C4-2B (cell line): ENCODE data around the gene KCTD11.

Experiments used
- ZFX ChIP-seq: fragments of 450-650 bp; IDR thresholded peaks from 2 replicates; pipeline ENCODE4 v1.6.1; 2017
- TF ChIP-seq, protein P1 (sequence below): fragments of 450-650 bp; conservative IDR thresholded peaks from 2 replicates; pipeline ENCODE4 v1.5.1; 2017; ENCODE audit warnings: mild to moderate bottlenecking

DNA sequence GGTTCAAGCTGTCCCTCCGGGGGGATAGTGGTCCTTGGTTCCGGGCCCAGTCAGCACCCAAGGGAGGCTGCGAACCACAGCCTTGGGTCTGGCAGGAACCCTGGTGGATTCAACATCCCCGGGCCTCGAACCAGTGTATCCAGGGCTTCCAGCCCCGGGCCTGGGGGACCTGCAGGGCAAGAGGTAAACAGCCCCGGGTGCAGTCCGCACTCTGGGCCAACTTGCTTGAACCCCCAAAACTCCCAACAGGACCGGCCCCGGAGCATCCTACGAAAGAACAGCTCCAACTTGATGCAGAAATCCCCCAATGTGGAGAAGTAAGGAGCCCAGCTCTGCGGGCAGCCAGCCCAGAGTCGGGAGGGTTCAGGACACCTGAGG is 21.3 kb upstream of the KCTD11 start:
- TF ChIP-seq, protein P1, sequence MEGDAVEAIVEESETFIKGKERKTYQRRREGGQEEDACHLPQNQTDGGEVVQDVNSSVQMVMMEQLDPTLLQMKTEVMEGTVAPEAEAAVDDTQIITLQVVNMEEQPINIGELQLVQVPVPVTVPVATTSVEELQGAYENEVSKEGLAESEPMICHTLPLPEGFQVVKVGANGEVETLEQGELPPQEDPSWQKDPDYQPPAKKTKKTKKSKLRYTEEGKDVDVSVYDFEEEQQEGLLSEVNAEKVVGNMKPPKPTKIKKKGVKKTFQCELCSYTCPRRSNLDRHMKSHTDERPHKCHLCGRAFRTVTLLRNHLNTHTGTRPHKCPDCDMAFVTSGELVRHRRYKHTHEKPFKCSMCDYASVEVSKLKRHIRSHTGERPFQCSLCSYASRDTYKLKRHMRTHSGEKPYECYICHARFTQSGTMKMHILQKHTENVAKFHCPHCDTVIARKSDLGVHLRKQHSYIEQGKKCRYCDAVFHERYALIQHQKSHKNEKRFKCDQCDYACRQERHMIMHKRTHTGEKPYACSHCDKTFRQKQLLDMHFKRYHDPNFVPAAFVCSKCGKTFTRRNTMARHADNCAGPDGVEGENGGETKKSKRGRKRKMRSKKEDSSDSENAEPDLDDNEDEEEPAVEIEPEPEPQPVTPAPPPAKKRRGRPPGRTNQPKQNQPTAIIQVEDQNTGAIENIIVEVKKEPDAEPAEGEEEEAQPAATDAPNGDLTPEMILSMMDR, result no peak
- no peak for TF ChIP-seq ZFX
